H9 (cell line): ENCODE data around the gene WEE1. TPM values are rescaled to one million over a fixed set of nuclear protein-coding genes. Genes with fewer than 3 reads are reported as not detected.

Source experiments
- DNase-seq: peaks from one replicate; pipeline ENCODE4 v3.0.0-alpha.2; 2017
- H2AFZ ChIP-seq: one replicate; pipeline ENCODE4 v1.6.1; 2013; ENCODE audit warnings: mild to moderate bottlenecking, low read length, control low read depth, moderate library complexity
- H2AK5ac ChIP-seq: 2 replicates; pipeline ENCODE4 v1.6.1; 2013; ENCODE audit warnings: low read length, control low read depth, mixed read lengths; ENCODE audit not compliant: insufficient read length
- H2BK120ac ChIP-seq: one replicate; pipeline ENCODE4 v1.6.1; 2013; ENCODE audit warnings: low read depth, mild to moderate bottlenecking, low read length, control low read depth, inconsistent platforms; ENCODE audit not compliant: poor library complexity, severe bottlenecking
- H2BK12ac ChIP-seq: 2 replicates; pipeline ENCODE4 v1.6.1; 2013; ENCODE audit warnings: low read length, control low read depth, mixed read lengths, low read depth; ENCODE audit not compliant: insufficient read length
- H2BK15ac ChIP-seq: 2 replicates; pipeline ENCODE4 v1.6.1; 2013; ENCODE audit warnings: low read depth, low read length, control low read depth
- H2BK20ac ChIP-seq: one replicate; pipeline ENCODE4 v1.6.1; 2013; ENCODE audit warnings: low read depth, mild to moderate bottlenecking, low read length, control low read depth, inconsistent platforms; ENCODE audit not compliant: poor library complexity, severe bottlenecking
- H2BK5ac ChIP-seq: 2 replicates; pipeline ENCODE4 v1.6.1; 2013; ENCODE audit warnings: low read length, control low read depth, mixed read lengths; ENCODE audit not compliant: insufficient read length
- H3K14ac ChIP-seq: 2 replicates; pipeline ENCODE4 v1.6.1; 2013; ENCODE audit warnings: low read length, control low read depth; ENCODE audit not compliant: insufficient read depth
- H3K18ac ChIP-seq: 2 replicates; pipeline ENCODE4 v1.6.1; 2013; ENCODE audit warnings: low read depth, mild to moderate bottlenecking, mixed read lengths, low read length, control low read depth; ENCODE audit not compliant: insufficient read length
- H3K23ac ChIP-seq: 2 replicates; pipeline ENCODE4 v1.6.1; 2013; ENCODE audit warnings: low read length, control low read depth, mixed read lengths, low read depth; ENCODE audit not compliant: insufficient read length
- H3K23me2 ChIP-seq: 2 replicates; pipeline ENCODE4 v1.6.1; 2013; ENCODE audit warnings: low read depth, mild to moderate bottlenecking, mixed read lengths, low read length, control low read depth; ENCODE audit not compliant: insufficient read length, poor library complexity, severe bottlenecking
- H3K27ac ChIP-seq: 2 replicates; pipeline ENCODE4 v1.5.1; 2013; ENCODE audit warnings: low read length, control low read depth, mixed read lengths, low read depth; ENCODE audit not compliant: insufficient read length
- H3K27me3 ChIP-seq: 2 replicates; pipeline ENCODE4 v1.6.1; 2013; ENCODE audit warnings: low read length, control low read depth, inconsistent platforms; ENCODE audit not compliant: insufficient read depth
- H3K4ac ChIP-seq: 2 replicates; pipeline ENCODE4 v1.6.1; 2013; ENCODE audit warnings: low read depth, mild to moderate bottlenecking, control low read depth, inconsistent platforms, low read length, moderate library complexity
- H3K4me1 ChIP-seq: 2 replicates; pipeline ENCODE4 v1.6.1; 2013; ENCODE audit warnings: low read length, control low read depth, inconsistent platforms; ENCODE audit not compliant: insufficient read depth
- H3K4me2 ChIP-seq: 2 replicates; pipeline ENCODE4 v1.6.1; 2013; ENCODE audit warnings: low read length, control low read depth, mixed read lengths; ENCODE audit not compliant: insufficient read length, insufficient read depth
- H3K56ac ChIP-seq: 2 replicates; pipeline ENCODE4 v1.6.1; 2013; ENCODE audit warnings: low read depth, mild to moderate bottlenecking, mixed read lengths, low read length, control low read depth; ENCODE audit not compliant: insufficient read length
- H3K79me1 ChIP-seq: 2 replicates; pipeline ENCODE4 v1.6.1; 2013; ENCODE audit warnings: low read depth, mild to moderate bottlenecking, moderate library complexity, low read length, control low read depth, inconsistent platforms; ENCODE audit not compliant: insufficient read depth, poor library complexity, severe bottlenecking
- H3K79me2 ChIP-seq: 2 replicates; pipeline ENCODE4 v1.6.1; 2013; ENCODE audit warnings: low read length, control low read depth, inconsistent platforms; ENCODE audit not compliant: insufficient read depth
- H3K9ac ChIP-seq: 2 replicates; pipeline ENCODE4 v1.6.1; 2013; ENCODE audit warnings: low read length, control low read depth, mixed read lengths; ENCODE audit not compliant: insufficient read length; ENCODE audit errors: extremely low read depth
- H3K9me3 ChIP-seq: one replicate; pipeline ENCODE4 v1.6.1; 2013; ENCODE audit warnings: low read depth, low read length, inconsistent platforms; ENCODE audit not compliant: control insufficient read depth
- H3T11ph ChIP-seq: one replicate; pipeline ENCODE4 v1.6.1; 2013; ENCODE audit warnings: mild to moderate bottlenecking, low read length, control low read depth, inconsistent platforms
- H4K20me1 ChIP-seq: one replicate; pipeline ENCODE4 v1.6.1; 2013; ENCODE audit not compliant: control insufficient read depth, insufficient read length, insufficient read depth
- H4K5ac ChIP-seq: 2 replicates; pipeline ENCODE4 v1.6.1; 2013; ENCODE audit warnings: low read depth, mild to moderate bottlenecking, mixed read lengths, low read length, control low read depth; ENCODE audit not compliant: insufficient read length
- H4K8ac ChIP-seq: replicated peaks from 2 replicates; pipeline ENCODE4 v1.6.1; 2013; ENCODE audit warnings: low read length, control low read depth, mixed read lengths, low read depth; ENCODE audit not compliant: insufficient read length
- H4K91ac ChIP-seq: 2 replicates; pipeline ENCODE4 v1.6.1; 2013; ENCODE audit warnings: low read depth, mild to moderate bottlenecking, moderate library complexity, mixed read lengths, low read length, control low read depth; ENCODE audit not compliant: insufficient read length
- H3K27ac Mint-ChIP-seq, 3 experiments: 2 replicates in 2 of 3; 3 replicates in 1 of 3; pipeline ENCODE4 v1.8.0; 2020 to 2021; ENCODE audit warnings: mixed read lengths in 3 of 3, mild to moderate bottlenecking in 1 of 3, moderate library complexity in 1 of 3
- H3K27me3 Mint-ChIP-seq: 2 replicates; pipeline ENCODE4 v1.8.0; 2021; ENCODE audit warnings: low read depth, mild to moderate bottlenecking, moderate library complexity, mixed read lengths
- H3K36me3 Mint-ChIP-seq, 3 experiments: 2 replicates in 2 of 3; 3 replicates in 1 of 3; pipeline ENCODE4 v1.8.0; 2020 to 2021; ENCODE audit warnings: low read depth in 3 of 3, mixed read lengths in 3 of 3; ENCODE audit not compliant: insufficient read depth in 1 of 3
- H3K4me1 Mint-ChIP-seq, 2 experiments: 2 replicates each; pipeline ENCODE4 v1.8.0; 2020; ENCODE audit warnings: mixed read lengths in 2 of 2
- H3K4me3 Mint-ChIP-seq, 2 experiments: 2 replicates in 1 of 2; 3 replicates in 1 of 2; pipeline ENCODE4 v1.8.0; 2020 to 2021; ENCODE audit warnings: mild to moderate bottlenecking in 2 of 2, mixed read lengths in 2 of 2, moderate library complexity in 1 of 2
- H3K9me3 Mint-ChIP-seq, 2 experiments: 2 replicates in 1 of 2; 3 replicates in 1 of 2; pipeline ENCODE4 v1.8.0; 2020; ENCODE audit warnings: mild to moderate bottlenecking in 2 of 2, mixed read lengths in 2 of 2, moderate library complexity in 1 of 2
- WGBS: extraction: QIAGEN DNeasy Blood & Tissue Kit; methylation state at CpG from one replicate; pipeline ENCODE4 v1.1.7; 2013; ENCODE audit warnings: missing lambda C conversion rate, low lambda C conversion rate, mixed read lengths; ENCODE audit not compliant: insufficient read length; ENCODE audit errors: extremely low coverage; 5-methylcytosine and 5-hydroxymethylcytosine counted together
- total RNA-seq: library from RNA; stranded (reverse); gene quantifications from 2 replicates; pipeline ENCODE4 v1.2.1, GENCODE V29; 2021
- TF ChIP-seq, protein P1 (sequence below): fragments of 200-600 bp; sonication (generic); conservative IDR thresholded peaks from 3 replicates; pipeline ENCODE4 v1.8.0; 2021; ENCODE audit warnings: antibody characterized with exemption, mild to moderate bottlenecking

The WEE1 gene
- total RNA-seq, 1 experiment from 2014 or later = 142 TPM

- Histone ChIP-seq H3K23ac (no peak overlapping the region), H3K18ac (no peak overlapping the region), H4K20me1 (no peaks in the 10 kb centered on the region), H4K8ac (no peak overlapping the region), H3K23me2 (peaks cover 11% of the 10 kb centered on the region), H3K79me1 (peaks cover 3% of the 10 kb centered on the region), H2AFZ (no peak overlapping the region), H2BK5ac (no peak overlapping the region), H2BK120ac (no peak overlapping the region), H4K91ac (no peak overlapping the region), H3K4ac (no peak overlapping the region), H2BK15ac (no peak overlapping the region), H3K14ac (no peak overlapping the region), H3K9ac (peak overlapping the region; percentile 36), H3K27me3 (no peaks in the 10 kb centered on the region), H3K79me2 (peaks cover 26% of the 10 kb centered on the region), H3K9me3 (no peaks in the 10 kb centered on the region), H3T11ph (no peak overlapping the region), H3K27ac (no peak overlapping the region), H4K5ac (no peak overlapping the region), H2AK5ac (no peak overlapping the region), H2BK12ac (no peak overlapping the region), H3K56ac (no peak overlapping the region), H2BK20ac (no peak overlapping the region), H3K4me2 (peak overlapping the region; percentile 11), H3K4me1 (no peaks in the 10 kb centered on the region)
- peaks cover 18 to 24% of the 10 kb centered on the region in 2 experiments for H3K4me1 Mint-ChIP-seq
- no CpG with 5 or more reads among the region's 7 CpGs for WGBS
- no peak for DNase-seq
- peak overlapping the region in 1 of 3 experiments; percentile 48; a peak in 1 of 7 replicates for H3K27ac Mint-ChIP-seq
- peaks cover 68 to 79% (median 78%) of the 10 kb centered on the region in 3 experiments for H3K36me3 Mint-ChIP-seq
- peak overlapping the region; percentile 43 to 95 for H3K4me3 Mint-ChIP-seq
- H3K9me3 Mint-ChIP-seq = peaks cover 0 to 8% of the 10 kb centered on the region in 2 experiments; a peak in 1 of 5 replicates
- no peaks in the 10 kb centered on the region for H3K27me3 Mint-ChIP-seq
- TF ChIP-seq, protein P1, sequence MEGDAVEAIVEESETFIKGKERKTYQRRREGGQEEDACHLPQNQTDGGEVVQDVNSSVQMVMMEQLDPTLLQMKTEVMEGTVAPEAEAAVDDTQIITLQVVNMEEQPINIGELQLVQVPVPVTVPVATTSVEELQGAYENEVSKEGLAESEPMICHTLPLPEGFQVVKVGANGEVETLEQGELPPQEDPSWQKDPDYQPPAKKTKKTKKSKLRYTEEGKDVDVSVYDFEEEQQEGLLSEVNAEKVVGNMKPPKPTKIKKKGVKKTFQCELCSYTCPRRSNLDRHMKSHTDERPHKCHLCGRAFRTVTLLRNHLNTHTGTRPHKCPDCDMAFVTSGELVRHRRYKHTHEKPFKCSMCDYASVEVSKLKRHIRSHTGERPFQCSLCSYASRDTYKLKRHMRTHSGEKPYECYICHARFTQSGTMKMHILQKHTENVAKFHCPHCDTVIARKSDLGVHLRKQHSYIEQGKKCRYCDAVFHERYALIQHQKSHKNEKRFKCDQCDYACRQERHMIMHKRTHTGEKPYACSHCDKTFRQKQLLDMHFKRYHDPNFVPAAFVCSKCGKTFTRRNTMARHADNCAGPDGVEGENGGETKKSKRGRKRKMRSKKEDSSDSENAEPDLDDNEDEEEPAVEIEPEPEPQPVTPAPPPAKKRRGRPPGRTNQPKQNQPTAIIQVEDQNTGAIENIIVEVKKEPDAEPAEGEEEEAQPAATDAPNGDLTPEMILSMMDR = no peak
These were observed 4.1 kb downstream of the WEE1 start for GRCh38 chr11:9577556-9577955.
